GM21381 (cell line): ENCODE results near the gene FBXW4.
"Not testable (repeated sequence)": the region's sequence is repeated elsewhere in the genome, so short reads cannot be mapped to it uniquely, and the experiment has no call there.

ENCODE experiments used
- ATAC-seq: cut with Tn5 transposase; IDR thresholded peaks from one replicate; pipeline ENCODE4 v1.9.1; 2021; ENCODE audit warnings: mild to moderate bottlenecking, moderate library complexity; ENCODE audit not compliant: unreplicated experiment

Gene FBXW4

DNA sequence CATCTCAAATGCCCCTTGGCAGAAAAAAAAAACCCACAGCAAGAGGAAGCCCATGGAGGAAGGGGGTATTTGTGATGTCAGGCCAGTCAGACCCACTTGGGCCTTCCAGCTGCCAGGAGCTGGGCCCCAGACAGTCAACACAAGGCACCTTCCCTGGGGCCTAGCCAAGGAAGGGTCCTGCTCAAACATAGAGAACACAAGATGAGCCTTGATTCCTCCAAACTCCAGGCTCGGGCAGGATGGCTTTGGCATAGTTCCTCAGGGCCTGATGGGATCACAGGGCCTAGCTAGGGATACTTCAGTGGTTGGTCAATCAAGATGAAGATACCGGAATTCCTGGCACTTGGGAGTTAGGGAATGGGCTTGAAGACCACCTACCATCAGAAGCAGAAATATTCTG, 76.1 kb downstream of the FBXW4 start:
- no peak for ATAC-seq

DNA sequence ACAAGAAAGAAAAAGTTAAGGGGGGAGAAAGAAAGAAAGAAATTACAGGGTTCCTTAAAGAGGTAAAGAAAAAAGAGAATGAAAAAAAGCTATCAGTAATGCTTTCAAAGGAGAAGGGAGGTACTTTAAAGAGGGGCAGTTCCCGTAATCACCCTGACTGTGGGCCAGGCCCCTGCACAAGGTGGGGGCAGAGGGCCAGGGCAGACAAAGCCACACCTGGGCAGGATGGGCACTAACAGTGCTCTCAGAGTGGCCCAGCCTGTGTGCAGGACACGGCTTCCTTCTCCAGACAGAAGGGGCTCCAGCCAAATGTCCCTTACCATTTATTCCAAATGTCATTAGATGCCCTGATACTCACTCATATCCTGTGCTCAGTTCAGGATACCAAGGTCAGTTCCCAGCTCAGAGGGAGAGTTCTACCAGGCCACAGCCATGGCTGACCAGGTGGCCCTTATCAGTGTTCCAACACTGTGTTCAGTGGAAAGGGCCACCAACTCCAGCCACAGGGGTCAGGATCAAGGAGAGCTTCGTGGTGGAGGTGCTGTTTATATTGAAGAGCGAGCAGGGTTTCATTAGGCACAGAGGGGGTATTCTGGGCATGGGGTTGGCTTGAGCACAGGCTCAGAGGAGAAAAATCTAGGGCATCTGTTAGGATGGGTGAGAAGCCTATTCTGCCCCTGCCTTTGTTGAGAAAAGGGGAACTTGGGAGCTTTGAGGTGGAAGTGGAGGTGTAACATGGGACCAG, 77.0 kb downstream of the FBXW4 start:
- no peak for ATAC-seq

DNA sequence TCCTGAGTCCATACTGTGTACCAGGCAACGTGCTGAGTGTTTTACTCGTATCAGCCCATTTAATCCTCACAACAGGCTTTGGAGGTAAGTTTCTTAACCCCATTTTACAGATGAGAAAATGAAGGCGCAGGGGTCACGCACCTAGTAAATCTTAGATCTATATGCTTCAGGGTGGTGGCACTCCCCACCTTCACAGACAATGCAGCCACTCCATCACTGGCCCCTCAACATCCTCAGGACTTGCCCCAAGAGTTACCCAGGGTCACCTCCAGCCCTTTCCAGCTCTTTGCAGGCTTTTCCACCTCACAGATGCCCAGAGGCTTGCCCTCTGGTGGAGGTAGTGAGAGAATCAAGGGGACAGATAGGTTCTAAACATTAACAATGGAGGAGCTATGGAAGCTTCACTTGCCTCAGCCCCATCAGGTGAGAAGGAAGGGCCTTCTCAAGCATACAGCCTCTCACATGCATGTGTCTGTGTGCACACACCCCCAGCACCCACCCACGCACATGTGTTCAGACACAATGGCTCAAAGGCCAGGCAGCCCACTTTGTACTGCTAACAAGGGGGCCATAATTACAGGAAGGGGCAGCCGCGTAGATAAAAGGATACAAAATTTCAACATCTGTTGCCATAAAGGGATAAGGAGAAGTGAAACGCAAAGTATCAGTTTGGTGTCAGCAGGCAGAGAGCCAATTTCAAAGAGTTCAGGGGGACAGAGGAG, 77.7 kb downstream of the FBXW4 start:
- ATAC-seq, result no peak

DNA sequence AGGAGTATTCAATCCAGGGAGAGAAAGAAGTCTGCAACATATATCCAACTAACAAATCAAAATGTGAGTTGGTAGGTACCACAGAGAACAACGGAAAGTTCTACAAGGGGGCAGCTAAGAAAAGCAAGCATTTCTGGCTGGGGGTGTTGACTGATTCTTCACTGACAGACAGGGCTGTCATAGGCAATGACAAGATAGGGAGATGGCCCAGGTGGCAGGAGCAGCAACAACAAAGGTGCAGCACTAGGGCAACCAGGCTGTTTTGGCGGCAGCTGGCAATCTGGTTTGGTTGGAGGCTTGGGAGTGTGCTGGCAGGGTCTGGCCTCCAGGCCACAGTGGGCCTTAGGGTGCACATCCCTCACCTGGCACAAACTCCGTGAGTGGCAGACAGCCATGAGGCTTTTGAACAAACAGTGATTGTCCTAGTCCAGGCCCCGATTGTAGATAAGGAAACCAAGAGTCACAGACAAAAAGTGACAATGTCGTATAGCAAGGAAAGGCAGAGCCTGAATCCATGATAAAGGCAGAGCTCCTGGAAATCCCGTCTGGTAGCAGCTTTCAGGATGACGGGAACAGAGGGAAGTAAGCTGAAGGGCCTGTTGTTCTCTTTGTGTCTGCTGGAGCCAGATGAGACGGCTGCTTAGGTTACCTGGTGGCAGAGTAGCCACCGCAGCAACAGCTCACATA, 78.4 kb downstream of the FBXW4 start:
- ATAC-seq, result no peak

DNA sequence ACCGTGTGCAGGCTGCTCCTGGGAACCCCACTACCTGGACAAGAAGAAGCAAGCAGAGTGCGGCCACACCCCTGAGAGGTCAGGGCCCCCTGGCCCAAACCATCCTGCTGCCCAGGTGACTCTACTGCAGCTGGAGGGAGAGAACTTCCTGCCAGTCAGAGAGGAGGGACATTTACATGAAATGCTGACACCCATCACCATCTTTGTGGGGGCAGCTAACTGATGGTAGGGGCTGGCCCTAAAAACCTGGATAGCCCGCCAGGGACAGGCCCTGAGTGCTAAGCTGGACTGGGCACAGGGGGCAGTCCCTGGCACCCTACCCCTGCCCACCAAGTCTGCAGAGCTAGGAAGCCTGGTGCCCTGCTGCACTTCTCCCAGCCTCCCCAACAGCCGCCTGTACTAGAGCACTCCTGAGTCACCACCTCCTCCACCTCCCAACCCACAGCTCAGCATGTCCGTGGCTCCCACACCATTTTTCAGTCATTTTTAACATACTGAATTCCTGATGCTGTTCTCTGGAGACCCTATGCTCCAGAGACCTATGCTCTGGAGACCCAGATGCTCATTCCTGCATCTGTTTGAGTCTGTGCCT, 79.3 kb downstream of the FBXW4 start:
- ATAC-seq, result no peak

DNA sequence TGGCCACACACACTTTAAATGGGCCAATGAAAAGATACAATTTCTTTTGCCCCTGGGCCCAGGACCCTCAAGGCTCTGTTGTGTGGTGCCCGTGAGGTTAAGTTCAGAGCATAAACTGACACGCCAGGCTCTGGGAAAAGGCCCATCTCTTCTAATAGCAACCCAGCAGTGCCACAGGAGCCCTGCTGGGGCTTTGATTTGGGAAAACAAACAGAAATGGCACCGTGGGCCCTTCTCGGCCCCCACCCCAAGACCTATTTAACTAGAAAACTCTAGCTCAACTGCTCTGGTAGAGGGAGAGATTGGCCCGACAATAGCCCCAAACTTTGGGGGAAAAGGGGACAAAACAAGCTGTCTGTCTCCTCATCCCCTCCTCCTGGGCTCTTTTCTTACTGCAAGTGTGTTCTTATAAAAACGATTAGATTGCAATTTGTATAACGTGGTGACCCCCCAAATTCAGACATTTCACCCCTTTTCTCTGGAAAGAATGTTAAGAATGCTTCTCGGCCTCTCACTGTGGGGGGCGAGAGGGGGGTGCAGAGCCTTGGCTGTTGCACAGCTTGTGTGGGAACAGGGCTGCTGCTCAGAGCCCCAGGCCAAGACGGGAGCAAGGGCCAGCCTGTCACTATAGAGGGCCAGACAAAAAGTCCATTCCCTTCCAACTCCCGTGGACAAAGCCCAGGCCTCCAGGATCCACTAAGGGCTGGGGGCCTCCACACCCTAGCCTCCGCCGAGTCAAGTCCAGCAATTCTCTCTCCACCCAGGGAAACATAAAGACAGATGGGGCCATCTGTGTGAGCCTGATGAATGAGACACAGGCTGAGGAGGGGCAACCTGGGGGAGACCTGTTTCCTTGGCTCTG, 80.1 kb downstream of the FBXW4 start:
- no peak for ATAC-seq

DNA sequence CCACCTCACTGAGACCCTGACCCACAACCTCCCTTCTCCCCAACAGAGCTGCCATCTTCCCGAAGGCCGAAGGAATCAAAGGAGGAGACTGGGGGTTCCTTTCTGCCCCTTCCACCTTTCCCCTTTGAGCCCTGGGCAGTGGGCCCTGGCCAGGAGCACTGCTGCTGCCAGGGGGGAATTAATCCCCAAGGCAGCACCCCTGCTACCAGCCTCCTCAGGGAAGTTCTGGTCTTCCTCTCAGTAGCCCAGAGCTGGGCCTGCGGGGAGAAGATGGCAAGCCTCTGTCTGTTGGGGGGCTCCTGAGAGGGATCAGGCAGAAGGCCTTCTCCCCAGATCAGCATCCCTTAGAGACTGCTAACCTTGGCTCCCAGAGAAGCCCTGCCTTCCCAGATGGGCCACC, 81.3 kb downstream of the FBXW4 start:
- ATAC-seq, result no peak

DNA sequence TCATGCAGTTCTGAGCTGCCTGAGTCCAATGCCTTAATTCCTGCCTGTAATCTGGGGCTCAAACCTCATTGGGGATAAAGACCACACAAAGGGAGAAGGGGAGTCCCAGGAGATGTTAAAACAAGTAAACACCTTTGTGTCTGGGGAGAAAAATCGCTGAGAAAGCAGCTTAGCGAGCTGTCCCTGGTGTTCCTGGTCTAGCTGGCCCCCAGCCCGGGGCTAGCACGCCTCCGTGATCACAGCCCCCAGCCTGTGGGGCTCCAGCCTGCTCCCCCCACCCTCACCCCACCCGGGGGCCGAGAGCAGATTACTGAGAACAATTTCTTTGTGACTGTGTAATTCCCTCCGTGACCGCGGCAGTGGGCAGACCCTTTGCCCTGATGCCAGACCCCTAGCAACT, 82.1 kb downstream of the FBXW4 start:
- no peak for ATAC-seq

DNA sequence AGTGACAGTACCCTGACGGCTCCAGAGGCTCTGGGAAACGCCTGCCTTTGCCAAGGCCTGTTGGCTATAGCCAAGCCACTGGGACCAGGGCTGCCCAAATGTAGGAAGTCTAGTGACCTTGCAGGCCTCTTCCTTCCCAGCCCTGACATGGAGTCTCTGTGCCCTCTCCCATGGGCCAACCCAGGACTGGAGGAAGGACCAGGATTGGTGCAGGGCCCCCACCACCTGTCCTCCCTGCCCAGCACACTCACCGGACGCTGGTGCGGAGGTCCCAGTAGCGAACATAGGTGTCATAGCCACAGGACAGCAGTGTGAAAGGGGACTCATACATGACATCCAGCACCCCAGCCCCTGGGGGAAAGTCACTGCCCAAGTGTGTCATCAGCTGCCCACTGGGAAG, 82.9 kb downstream of the FBXW4 start:
- ATAC-seq, result no peak

DNA sequence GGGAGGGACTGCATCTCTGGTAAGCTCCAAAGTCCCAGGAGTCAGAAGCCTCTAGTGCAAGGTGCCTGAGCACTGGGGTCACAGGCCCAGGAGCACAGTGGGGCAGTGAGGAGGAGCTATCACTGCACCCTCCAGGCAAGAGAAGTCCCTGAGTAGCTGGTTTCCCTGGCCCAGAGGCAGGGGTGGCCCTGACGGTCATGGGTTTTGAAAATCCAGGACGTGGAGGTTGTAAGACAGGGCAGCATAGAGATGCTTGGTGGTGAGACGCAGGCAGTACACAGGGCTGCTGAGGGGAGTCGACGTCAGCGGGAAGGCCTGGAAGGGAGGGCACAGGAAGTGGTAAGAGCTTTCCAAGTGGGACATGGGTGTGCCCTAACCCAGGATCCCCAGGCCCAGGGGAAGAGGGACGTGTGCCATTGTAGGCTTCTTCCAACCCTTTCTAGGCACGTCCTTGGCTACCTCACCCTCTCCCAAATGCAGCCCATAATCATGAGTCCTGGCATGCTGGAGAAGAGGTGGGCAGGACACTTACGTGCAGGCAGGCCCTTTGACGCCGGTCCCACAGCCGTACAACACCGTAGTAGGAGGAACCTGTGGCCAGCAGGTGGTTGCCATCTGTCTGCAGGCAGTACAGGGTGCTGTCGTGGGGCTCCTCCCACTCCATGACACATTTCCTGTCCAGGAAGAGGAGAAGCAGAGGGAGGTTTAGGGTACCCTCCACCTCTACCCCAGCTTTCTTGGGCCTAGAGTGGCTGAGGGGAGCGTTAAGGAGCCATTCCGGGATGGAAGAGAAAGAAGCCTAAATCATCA, 83.7 kb downstream of the FBXW4 start:
- no peak for ATAC-seq

DNA sequence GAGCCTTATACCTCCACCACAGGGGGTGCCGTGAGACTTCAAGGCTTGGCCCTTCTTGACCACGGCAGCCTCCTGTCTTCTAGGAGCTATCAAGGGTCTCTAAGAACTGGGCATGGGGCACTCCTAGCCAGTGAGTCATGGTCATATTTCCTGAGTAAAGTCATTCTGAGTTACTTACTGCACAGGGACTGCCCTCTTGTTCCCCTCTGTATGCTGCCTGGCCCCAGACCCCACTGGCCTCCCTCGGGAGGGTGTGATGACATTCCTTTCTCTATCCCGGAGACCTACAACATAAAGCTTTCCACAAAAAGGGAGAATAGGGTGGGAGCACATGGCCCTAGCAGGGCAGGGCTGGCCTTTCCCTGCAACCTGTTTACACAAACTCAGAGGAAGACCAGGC, 85.5 kb downstream of the FBXW4 start:
- no peak for ATAC-seq

DNA sequence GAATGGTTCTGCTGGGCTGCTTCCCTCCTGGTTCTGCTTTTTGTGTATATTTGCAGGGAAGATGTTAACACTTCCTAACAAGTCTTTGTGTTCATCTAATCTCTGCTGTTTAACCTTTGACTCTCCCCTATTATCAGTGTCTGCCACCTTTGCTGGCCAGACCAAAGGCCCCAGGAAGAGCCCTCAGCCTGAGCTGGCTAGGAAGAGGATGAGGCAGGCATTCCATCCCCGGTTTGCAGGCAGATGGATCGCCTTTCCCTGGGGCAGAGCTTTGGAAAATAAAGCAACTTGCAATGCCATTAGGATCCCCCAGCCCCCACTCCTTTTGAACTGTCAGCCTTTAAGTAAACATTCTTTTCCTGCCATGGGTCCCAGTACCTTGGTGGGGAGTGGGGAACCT, 87.8 kb downstream of the FBXW4 start:
- ATAC-seq, result no peak

DNA sequence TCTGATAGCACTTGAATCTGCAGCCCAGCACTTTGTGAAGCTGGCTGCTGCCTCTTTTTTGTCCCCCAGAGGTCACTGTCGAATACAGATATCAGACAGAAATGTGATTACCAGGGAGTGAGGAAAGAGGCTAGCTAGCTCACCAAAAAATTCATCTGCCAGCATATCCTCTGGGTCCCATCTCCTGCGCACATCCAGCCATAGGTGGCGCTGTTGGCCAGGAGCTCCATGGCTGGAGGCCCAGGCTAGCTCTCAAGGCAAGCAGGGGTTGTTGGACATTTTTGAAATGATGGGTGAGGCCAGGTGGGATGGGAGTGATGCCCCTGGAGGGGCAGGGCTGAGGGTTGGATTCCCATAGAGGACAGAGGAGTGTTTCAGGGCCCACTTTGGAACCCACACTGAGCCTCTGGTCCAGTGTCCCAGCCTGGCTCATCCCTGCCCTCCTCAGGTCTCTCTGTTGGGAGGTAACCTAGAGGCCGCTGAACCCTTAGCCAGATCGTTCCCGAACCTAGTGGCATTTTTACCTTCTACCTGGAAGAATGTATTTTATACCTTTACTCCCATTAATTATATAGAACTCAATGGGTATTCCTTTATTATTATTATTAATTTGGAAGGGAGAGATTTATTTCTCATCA, 92.1 kb downstream of the FBXW4 start:
- no peak for ATAC-seq

DNA sequence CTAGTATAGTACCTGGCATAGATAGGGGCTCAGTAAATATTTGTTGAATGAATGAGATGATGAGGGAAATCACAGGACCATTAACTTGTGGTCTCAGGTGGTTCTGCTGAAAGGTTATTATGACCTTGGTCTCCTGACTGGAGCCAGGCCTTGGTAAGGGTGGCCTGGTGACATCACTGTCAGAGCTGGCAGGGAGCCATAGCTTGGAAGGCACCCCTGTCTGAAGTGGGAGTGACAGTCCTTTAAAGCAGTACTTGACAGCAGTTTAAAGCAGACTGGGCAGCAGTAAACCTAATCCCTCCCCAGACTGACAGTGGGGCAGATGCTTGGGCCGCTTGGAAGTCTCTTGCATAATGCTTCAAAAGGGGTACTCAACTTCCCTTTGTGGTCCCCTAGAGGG, 93.4 kb downstream of the FBXW4 start:
- no peak for ATAC-seq

DNA sequence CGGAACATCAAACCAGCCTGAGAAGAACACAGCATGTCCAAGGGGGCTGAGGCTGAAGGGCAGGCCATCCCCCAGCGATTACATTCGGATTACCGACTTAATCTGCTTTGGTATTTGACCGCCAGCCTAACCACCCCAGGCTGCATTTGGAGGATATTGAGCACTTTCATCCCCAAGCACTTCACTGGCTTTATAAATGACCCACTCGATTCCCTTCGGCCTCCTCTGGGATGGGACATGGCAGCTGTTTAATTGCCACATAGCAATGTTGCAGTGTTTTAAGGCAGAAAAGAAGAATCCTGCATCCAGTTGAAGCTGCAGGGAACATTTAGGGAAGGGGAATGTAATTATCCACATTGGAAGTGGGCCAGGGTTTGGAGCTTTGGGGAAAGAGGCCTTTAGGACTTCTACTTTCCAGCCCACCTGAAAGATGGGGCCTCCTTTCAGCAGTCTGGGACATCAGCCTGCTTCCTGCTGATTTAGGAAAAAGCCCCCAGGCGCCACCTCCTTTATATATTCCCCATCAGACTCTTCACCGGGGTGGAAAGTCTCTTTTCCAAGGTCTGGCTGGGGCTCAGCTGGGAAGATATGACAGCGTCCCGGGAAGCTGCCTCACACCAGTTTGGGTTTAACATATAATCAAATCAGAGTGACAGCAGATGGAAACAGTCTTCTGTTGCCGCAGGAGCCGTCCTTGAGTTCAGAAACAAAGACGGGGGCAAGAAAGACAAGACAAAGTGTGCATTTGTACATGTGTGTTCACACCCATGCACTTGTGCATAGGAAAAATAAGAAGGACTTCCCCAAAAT, 97.7 kb downstream of the FBXW4 start:
- ATAC-seq, result no peak

DNA sequence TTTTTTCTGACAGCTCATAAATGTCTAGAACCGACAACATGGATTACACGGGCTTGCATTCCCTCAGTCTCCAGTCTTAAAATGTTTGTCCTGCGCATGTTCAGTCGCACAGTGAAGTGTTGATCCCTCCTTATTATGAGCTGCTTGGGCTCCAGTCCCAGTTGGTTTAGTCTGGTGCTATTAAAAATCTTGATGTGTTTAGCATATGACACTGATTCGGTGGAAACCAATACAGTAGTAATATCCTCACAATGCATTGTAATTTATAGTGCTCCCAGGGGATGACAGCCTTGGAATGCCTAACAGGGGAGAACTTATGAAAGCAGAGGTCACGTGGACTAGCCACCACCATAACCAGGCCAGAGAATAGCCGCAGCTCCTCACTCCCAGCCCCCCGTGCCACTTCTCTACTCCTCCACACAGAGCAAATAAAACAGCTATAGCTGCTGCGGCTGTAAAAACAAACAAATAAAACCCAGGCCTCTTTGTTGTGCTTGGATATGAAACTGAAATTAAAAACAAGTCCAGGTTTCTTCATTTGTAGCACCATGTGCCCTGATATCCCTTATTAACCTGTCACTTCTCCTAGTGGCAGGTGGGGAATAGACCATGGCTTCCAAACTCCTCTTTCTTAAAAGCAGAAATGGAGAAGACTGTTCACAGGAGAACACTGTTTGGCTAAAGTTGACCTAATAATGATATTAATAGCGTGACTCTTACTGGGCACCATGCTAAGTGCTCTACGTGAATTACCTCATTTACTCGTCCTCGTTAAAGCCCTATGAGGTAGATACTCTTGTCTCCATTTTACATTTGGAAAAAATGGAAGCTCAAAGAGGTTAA, 99.2 kb downstream of the FBXW4 start:
- no peak for ATAC-seq

DNA sequence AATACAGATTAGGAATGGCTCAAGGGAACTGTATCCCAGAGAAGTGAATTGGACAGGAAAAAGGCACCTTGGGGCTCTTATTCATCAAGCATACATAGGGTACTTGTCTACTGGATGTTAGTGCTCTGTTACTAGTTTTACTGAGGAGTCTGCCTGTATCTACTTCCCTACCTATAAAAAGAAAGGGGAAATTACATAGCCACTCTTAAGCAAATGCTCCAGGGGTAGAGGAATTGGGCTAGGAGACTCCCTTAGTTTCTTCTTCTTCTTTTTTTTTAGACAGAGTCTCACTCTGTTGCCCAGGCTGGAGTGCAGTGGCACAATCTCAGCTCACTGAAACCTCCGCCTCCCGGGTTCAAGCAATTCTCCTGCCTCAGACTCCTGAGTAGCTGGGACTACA, 101.6 kb downstream of the FBXW4 start:
- not testable (repeated sequence) for ATAC-seq

DNA sequence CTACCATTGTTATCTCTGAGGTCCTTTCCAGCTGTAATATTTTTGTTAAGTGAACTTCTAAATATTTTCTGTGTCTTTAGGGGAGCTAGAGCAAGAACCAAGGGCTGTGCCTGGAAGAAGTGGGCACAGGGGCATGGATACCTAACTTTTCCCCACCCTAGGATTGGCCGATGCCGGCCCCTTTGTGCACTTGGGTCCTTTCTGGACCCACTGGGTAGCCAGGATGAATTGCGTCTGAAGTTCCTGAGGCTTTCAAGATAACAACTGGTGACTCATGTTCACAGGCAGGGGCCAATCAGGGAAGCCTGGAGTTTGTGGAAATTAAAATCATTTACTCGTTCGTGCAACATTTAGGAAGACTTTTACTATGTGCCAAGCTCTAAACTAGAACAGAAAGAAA, 106.1 kb downstream of the FBXW4 start:
- ATAC-seq, result no peak
